ENCODE results near the gene CERK.
"Not testable (repeated sequence)": the region's sequence is repeated elsewhere in the genome, so short reads cannot be mapped to it uniquely, and the experiment has no call there.

Gene CERK

GRCh38 chr22:46640293-46641055 is 97.6 kb downstream of the CERK start:
- no peak for FAIRE-seq

GRCh38 chr22:46639843-46640242 is 98.2 kb downstream of the CERK start:
- no peak for FAIRE-seq

- no peak for FAIRE-seq
Observed at GRCh38 chr22:46638601-46639431, 99.2 kb downstream of the CERK start.

- no peak for FAIRE-seq
Observed at GRCh38 chr22:46637711-46638600, 100.1 kb downstream of the CERK start.

GRCh38 chr22:46636221-46637002 is 101.6 kb downstream of the CERK start:
- FAIRE-seq, result no peak

- FAIRE-seq, result no peak
Observed at GRCh38 chr22:46635756-46636155, 102.3 kb downstream of the CERK start.

GRCh38 chr22:46634973-46635685 is 102.9 kb downstream of the CERK start:
- not testable (repeated sequence) for FAIRE-seq

All from islet of Langerhans (tissue), 1 donor.